Activated T-helper 9 cell treated with anti-CD3 and anti-CD28 coated beads, Interleukin-2, amount 50 U/mL, for 16 hours (primary cell): ENCODE results near the gene DCK.
"Not testable (repeated sequence)": the region's sequence is repeated elsewhere in the genome, so short reads cannot be mapped to it uniquely, and the experiment has no call there.

Source experiments
- DNase-seq: peaks from one replicate; pipeline ENCODE4 v3.0.0-alpha.2; 2020; ENCODE audit warnings: low read depth

The DCK gene

DNA sequence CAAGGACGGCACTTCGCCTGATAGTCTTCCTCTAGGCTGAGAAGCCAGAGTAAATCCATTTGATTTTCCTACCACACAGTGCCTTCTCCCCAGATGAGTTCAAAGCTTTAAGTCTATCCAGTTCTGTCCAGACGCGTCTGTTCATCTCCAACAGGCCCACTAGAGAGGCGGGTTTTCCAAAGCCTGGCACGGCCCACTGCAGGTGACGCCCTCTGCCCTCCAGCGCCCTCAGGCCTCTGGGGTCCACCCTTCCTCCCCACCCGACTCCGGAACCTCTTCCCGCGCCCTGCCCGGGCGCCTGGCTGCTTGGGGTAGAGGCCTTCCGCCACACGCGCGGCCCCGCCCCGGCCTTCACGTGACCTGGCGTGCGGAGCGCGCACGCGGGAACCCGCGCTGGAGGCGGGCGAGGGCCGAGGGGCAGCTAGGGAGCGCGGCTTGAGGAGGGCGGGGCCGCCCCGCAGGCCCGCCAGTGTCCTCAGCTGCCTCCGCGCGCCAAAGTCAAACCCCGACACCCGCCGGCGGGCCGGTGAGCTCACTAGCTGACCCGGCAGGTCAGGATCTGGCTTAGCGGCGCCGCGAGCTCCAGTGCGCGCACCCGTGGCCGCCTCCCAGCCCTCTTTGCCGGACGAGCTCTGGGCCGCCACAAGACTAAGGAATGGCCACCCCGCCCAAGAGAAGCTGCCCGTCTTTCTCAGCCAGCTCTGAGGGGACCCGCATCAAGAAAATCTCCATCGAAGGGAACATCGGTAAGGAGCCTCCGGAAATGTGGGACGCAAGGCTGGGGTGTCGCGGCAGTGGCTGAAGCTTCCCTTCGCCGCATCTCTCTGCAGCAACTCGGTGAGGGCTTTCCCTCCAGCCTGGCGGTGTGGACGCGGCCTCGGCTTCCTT is at the start of gene DCK:
Gene DCK (plus strand): TSS at position 469 of the 888 bp plus-strand sequence. CDS start 187 bp downstream, at position 656.
- DNase-seq = peak; percentile 82

DNA sequence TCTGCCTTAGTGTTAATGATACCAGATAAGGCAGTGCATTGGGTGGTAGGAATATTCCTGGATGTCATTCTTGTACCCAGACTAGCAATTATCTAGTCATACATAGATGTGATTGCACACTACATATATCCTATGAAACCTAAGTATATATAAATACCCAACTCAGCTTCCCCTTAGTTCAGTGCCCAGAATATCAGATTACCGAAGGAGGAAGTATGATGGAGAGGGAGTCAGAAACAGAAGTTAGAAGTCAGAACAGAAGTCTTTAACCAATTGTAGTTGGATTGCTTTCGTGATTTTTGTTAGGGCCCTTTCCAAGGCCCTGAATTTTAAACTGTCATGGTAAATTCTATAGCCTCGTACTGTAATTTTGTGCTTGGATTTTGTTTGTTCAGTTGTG is 48.4 kb upstream of the DCK start:
- no peak for DNase-seq

DNA sequence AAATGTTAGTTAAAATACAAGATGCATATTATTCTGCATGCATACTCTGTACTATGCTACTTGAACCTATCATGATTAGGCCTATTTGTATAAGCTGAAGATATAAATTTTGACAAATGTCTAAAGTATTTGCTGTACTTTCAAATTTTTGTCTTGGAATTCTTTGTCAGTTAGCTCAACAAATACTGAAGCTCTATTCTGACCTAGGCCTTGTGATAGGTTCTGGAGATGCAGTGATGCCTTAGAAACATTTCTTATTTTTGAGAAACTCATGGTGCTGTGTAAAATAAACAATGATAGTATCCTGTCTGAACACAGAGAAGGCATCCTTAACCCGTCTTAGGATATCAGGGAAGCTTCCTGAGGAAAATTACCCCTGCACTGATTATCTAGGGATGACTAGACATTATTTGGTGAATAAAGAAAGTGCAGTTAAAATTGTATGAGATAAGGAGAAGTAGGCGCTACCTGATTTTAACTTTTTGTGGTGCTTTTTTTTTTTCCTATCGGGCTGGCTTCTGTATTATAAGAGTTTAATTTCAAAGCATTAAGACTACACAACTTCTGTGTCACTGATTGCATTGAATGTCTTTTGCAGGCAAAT is 47.9 kb upstream of the DCK start:
- no peak for DNase-seq

DNA sequence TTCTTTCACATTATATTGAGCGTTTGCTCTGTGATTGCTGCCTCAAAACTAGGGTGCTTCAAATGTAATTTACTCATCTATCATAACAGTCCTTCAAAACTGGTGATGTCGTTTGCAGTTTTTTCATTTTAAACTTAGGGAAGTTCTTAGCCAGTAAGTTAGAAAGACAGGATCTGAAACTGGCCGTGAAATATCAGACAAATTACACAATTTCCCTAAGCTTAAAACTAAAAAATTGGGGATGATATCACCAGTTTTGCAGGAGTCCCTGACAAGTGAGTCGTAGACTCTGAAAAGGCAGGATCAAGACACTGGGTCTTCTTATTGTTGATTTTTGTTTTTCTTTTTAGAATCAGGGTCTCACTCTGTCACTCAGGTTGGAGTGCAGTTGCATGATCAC is 46.5 kb upstream of the DCK start:
- no peak for DNase-seq

DNA sequence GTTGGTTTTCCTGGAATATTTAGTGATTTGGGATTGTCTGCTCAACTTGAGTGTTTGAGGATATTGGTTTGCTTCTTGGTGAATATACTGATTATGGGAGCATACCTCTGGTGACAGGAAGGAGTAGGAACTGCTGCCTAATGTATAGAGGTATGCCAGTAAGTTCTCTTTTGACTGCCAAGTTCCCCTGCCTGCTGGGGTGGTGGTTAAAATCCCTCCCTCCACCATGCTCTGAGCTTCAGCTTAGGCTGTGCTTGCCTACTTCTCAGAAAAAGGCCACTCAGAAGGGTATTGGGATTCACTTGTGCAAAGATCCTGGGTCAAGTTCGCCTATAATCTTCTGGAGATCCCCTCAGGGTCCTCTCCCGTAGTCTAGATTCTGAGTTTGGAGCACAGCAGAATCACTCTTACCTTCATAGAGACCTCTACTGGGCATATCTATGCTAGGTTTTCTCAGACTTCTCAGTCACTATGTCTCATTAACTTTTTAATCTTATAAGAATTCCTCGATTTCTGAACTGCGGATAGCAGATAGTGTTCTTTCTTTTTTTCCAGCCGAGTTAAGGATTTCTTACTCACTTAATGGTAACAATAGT is 44.7 kb upstream of the DCK start:
- DNase-seq = no peak

DNA sequence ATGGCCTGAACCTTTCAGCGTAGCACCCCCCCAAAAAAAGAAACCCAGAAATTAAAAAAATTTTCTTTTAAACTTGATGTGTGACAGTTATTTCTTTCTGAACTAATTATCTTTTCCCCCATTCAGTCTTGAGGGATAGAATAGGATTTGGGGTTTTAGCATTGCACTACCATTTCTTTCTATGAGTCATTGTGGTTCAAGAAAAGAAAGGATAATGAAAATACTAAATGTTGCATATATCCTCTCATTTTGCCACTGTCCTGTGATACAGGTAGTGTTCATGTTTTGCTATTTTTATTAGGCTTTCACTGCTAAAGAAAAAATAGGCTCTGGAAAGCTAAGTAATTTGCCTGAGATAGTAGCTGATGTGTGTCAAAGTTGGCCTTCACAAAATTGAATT is 39.4 kb upstream of the DCK start:
- DNase-seq = no peak

DNA sequence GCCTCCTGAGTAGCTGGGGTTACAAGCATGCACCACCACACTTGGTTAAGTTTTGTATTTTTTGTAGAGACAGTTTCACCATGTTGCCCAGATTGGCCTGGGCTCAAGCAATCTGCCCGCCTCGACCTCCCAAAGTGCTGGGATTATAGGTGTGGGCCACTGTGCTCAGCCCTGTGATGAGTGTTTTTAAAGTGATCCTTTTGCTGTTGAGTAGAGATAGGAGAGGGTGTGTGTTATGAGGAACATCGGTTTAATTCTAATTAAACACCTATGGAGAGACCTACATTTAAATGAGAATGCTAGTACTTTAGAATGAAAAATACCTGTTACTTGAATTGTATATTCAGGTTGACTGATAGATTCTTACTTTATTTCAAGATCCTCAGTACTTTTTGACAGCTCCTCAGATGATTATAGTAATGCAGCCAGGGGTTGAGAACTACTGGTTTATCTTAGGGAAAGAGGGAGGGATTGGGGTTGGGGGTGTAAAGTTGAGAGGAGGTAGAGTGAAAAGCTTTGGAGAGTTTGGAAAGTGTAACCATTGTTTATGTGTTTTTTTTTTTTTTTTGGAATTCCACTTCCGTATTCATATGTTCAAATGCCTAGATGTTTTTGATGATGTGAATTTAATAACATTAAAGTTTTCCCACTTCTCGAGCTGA is 36.8 kb upstream of the DCK start:
- DNase-seq = no peak

DNA sequence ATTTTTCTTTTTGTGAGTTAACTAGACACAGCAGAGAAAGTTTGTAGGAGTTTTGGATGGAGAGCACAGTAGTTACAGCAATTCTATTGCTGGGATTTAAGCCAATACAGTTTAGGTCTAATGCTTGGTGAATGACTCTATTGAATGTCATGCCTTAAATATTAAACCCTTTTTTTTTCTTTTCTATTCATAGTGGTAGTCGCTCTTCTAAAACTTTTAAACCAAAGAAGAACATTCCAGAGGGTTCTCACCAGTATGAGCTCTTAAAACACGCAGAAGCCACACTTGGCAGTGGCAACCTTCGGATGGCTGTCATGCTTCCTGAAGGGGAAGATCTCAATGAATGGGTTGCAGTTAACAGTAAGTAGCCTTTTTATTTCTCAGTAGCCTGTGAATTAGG is 34.8 kb upstream of the DCK start:
- no peak for DNase-seq

DNA sequence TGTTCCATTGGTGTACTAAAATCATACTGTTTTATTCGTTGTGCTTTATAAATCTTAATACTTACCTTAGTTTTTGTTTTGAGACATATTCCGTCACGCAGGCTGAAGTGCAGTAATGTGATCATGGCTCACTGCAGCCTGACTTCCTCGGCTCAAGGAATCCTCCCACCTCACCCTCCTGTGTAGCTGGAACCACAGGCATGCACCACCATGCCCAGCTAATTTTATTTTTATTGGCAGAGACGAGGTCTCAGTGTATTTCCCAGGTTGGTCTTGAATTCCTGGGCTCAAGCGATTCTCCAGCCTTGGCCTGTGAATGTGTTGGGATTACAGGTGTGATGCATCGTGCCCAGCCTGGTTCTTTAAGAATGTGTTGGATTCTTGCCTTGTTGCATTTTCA is 24.4 kb upstream of the DCK start:
- no peak for DNase-seq

DNA sequence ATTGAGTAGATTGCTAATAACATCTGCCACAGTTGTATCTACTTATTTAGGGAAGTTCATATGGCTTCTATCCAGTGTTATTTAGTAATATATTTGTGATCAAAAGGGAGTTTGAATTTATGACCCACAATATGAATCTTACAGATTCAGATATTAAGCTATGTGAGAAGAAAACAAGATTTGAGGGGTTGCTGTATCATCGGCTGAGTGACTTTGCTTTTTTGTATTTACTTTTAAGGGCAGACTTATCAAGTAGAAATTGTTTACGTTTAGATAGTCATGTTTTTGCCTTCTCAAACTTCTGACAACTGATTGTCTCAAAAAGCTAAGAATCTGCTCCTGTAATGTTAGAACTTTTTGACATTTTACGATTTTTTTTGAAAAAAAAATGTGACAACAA is 17.2 kb upstream of the DCK start:
- no peak for DNase-seq

DNA sequence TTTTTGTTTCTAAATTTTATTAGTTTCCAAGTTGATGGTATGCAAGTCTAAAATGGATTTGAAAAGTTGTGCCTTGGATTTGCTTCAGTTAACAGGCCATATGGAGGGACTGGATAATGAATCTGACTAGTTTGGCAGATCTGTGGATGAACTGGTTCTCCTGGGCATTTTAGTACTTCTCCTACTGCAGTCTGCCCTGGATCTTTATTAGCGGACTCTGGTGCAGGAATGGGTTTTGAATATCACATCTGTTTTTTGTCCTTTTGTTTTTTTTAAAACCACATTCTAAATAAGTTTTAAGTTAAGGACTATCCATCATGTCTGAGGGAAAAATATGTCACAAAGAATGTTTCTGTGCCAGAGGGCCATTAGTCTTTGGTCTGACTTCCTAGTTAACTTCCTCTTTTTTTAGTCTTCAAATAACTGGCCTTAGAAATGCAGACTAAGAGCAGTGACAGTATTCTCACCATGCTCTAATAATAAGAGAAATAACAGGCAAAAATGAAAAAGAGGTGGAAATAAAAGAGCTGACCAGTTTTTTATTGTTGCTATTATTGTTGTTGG is 13.9 kb upstream of the DCK start:
- no peak for DNase-seq

DNA sequence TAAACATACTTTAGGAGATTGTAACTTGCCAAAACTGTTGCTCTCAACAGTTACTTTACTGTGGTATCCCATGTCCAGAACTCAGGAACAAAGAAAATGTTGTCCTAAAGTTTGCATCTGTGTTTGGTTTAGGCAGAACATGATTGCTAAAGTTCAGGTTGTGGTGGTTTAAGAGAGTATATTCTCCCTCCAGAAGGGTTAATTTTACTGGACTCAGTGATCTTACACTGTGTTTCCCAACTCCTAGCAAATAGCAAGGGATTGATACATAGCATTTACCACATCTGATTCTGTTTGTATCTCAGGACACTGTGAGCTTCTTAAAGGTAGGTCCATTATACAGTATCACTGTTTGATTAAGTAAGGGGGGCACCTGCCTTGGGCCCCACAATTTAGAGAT is 13.3 kb upstream of the DCK start:
- DNase-seq = no peak

DNA sequence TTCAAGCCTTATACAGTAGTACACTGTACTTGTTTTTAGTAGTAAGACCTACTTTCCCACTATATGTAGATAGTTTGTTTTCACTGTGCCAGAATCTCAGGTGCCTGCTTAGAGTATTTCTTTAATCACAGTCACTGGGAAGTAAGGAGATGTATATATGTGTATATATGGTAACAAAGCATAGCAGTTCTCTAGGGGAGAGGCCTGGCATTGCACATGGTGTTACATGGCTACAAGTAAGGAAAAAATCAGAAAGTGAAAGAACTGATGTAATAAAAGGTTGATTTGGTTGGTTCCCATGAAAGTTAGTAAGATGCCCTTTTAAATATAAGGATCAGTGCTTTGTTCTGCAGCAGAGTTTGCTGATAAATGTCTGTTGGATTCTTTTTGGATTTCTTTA is 9.3 kb upstream of the DCK start:
- DNase-seq = no peak

DNA sequence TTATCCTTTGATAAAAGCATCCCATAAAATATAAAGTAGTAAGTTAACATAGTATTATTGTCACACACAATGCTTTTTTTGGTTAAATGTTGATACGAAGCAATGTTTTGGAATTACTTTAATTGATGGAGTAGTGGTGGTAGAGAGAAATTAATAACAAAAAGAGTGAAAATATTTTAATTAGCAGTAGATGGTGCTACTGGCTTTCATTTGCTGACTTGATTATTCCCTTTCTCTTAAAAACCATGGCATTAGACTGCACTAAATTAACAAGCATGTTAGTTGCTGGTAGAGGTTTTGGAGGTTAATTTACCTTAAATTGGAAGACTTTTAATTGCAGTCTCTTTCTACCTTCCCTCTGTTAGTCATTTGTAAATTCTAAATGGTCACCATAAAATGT is 8.9 kb upstream of the DCK start:
- no peak for DNase-seq

DNA sequence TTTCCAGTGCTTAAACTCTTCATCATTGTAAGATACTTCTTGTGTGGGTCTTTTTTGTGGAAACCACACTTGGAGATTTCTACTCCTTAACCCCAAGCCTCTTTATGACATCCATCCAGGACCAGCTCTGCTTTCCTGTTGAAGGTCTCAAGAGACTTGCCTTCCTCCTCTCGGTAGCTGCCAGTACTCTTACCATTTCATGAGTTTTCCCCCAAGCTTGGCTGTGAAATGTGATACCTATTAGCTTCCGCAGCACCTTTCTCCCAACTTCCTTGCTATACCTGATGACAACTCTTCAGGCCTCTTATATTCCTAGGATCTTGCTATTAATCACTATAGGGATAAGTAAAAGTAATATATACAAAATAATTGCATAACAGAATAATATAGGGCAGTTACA is 1.9 kb upstream of the DCK start:
- no peak for DNase-seq

DNA sequence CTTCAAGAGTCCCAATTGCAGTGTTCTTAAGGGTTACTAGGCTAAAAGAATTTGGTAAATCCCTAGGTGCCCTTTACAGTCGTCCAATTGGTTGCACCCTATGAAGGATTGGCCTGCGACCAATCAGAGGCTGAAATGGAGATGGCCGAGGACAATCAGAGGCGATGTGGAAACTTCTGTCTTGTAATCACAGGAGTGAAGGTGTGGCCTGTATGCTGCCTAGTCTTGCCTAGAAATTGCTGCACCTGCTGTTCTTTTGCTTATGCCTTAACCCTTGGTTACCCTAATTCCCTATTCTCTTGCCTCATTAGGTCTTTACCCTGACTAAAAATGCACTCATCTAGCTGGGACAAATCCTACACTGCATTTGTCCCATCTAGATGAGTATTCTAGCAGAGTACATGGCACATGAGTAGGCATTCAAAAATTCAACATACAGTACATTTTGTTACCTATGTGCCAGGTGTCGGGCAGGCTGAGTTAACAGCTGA is 1.0 kb upstream of the DCK start:
- no peak for DNase-seq

DNA sequence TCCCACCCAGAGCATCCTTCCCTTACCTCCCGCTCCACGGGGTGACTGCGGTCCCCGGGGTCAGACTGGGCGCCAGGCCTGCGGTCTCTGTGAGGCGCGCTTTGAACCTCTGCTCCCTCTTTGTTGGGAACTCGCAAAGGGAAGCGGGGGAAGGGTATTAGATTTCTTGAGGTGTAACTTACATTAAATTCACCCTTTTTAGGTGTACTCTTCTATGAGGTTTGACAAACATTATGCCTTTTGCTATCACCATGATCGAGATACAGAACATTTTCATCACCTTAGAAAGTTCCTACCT is 569 bp downstream of the DCK start:
- DNase-seq = no peak

DNA sequence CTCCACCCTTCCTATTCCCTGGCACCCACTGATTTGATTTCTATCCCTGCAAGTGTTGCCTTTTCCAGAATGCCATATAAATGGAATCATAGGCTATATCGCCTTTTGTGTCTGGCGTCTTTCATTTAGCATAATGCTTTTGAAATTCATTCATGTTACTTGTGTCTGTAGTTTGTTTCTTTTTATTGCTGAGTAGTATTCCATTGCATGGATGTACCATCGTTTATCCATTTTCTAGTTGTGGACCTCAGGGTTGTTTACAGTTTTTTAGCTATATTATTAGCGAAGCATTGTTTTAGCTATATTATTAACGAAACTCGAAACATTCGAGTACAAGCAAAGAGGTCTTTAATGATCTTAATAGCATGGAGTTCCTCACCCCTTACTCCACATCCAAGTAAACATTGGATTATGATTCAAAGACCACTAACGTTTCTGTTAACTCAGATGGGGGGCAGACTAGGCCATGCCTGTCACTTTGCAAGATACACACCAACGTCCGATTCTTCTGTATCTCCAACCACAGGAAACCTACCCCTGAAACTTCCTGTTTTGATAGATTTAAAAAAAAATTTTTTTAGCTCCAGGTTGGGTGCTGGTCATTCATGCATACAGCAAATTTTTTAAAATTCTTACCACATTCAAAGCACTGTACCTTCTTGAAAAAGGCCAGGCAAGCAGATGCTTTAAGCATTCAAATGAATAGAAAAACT is 1.1 kb downstream of the DCK start:
- no peak for DNase-seq

DNA sequence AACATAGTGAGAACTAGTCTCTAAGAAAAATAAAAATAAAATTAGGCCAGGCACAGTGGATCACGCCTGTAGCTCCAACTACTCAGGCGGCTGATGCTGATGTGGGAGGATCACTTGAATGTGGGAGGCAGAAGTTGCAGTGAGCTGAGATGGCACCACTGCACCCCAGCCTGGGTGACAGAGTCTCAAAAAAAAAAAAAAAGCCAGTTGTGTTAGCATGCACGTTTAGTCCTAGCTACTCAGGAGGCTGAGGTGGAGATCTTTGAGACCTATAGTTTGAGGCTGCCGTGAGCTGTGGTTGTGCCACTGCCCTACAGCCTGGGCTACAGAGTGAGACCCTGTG is 2.5 kb downstream of the DCK start:
- DNase-seq = no peak

DNA sequence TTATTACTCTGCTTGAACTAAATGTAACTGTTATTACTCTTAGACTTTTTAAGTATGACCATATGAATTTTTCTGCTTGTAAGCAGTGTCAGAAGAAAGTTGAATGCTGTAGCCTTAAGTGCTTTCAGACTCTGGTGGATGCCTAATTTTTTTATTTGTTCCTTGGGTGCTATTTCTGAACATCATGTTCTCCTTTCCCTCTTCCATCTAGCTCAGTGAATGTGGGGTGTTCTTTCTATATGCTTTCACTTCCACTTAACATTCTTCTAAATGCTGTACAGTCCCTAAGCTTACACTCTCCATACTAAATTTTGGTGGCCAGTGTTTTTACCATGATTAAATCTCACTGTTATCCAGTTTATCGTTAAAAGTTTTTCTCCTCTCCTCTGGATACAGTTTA is 3.6 kb downstream of the DCK start:
- no peak for DNase-seq

DNA sequence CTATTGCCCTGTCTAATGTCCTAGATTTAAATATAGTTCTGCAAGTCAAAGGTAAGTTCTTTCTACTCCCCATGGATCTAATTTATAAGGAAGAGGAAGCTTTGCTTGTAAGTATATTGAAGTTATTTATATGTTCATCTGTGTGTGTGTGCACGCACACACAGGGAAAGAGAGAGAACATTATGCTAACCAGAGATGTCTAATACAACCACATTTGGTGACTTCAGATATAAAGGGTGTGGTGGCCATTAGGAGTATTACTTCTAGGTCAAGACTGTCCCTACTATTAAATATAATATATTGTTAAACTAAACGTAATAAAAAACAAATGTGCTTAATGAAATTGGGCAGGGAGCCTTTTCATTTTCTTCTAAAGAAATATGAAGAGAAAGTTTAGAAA is 4.1 kb downstream of the DCK start:
- DNase-seq = no peak

DNA sequence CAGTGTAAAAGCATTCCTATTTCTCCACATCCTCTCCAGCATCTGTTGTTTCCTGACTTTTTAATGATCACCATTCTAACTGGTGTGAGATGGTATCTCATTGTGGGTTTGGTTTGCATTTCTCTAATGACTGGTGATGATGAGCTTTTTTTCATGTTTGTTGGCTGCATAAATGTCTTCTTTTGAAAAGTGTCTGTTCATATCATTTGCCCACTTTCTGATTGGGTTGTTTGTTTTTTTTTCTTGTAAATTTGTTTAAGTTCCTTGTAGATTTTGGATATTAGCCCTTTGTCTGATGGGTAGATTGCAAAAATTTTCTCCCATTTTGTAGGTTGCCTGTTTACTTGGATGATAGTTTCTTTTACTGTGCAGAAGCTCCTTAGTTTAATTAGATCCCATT is 6.2 kb downstream of the DCK start:
- DNase-seq = not testable (repeated sequence)
